HG02610 (cell line): ENCODE measurements around the gene CDYL2.
"Not testable (repeated sequence)": the region's sequence is repeated elsewhere in the genome, so short reads cannot be mapped to it uniquely, and the experiment has no call there.

ENCODE experiments used
- ATAC-seq: cut with Tn5 transposase; IDR thresholded peaks from one replicate; pipeline ENCODE4 v1.9.1; 2021; ENCODE audit warnings: mild to moderate bottlenecking, moderate library complexity; ENCODE audit not compliant: unreplicated experiment

The CDYL2 gene

GRCh38 chr16:80674884-80675283 is 129.5 kb downstream of the CDYL2 start:
- ATAC-seq = no peak

GRCh38 chr16:80672379-80672778 is 132.0 kb downstream of the CDYL2 start:
- ATAC-seq = no peak

GRCh38 chr16:80671281-80671849 is 133.0 kb downstream of the CDYL2 start:
- ATAC-seq = peak; percentile 70

GRCh38 chr16:80670170-80670865 is 134.1 kb downstream of the CDYL2 start:
- no peak for ATAC-seq

GRCh38 chr16:80669673-80670072 is 134.7 kb downstream of the CDYL2 start:
- ATAC-seq = no peak

- ATAC-seq = no peak
Observed at GRCh38 chr16:80667925-80668324, 136.5 kb downstream of the CDYL2 start.

- ATAC-seq = no peak
Observed at GRCh38 chr16:80667251-80667560, 137.2 kb downstream of the CDYL2 start.

GRCh38 chr16:80666378-80667250 is 137.8 kb downstream of the CDYL2 start:
- ATAC-seq = no peak

- no peak for ATAC-seq
Observed at GRCh38 chr16:80665356-80665755, 139.0 kb downstream of the CDYL2 start.

- no peak for ATAC-seq
Observed at GRCh38 chr16:80664786-80665185, 139.6 kb downstream of the CDYL2 start.

- ATAC-seq = no peak
Observed at GRCh38 chr16:80664226-80664625, 140.2 kb downstream of the CDYL2 start.

GRCh38 chr16:80663078-80663477 is 141.3 kb downstream of the CDYL2 start:
- ATAC-seq = no peak

- no peak for ATAC-seq
Observed at GRCh38 chr16:80659865-80660264, 144.5 kb downstream of the CDYL2 start.

- peak; percentile 91 for ATAC-seq
Observed at GRCh38 chr16:80656711-80657150, 147.7 kb downstream of the CDYL2 start.

GRCh38 chr16:80656161-80656560 is 148.2 kb downstream of the CDYL2 start:
- no peak for ATAC-seq

- no peak for ATAC-seq
Observed at GRCh38 chr16:80655751-80656150, 148.6 kb downstream of the CDYL2 start.

- ATAC-seq = no peak
Observed at GRCh38 chr16:80654094-80654862, 150.1 kb downstream of the CDYL2 start.

- ATAC-seq = no peak
Observed at GRCh38 chr16:80652441-80652840, 152.0 kb downstream of the CDYL2 start.

- not testable (repeated sequence) for ATAC-seq
Observed at GRCh38 chr16:80650281-80650680, 154.1 kb downstream of the CDYL2 start.

- no peak for ATAC-seq
Observed at GRCh38 chr16:80640316-80640715, 164.1 kb downstream of the CDYL2 start.

GRCh38 chr16:80639636-80640035 is 164.8 kb downstream of the CDYL2 start:
- no peak for ATAC-seq
